CD14-positive monocyte (primary cell): ENCODE measurements around the gene HEYL. TPM values are rescaled to one million over a fixed set of nuclear protein-coding genes. Genes with fewer than 3 reads are reported as not detected.

Source experiments
- DNase-seq, 3 donors: peaks; one replicate each; pipeline ENCODE4 v3.0.0-alpha.2; 2011 to 2022
- H2AFZ ChIP-seq: 2 replicates; pipeline ENCODE4 v1.6.0; 2012; ENCODE audit warnings: mild to moderate bottlenecking, low read depth, low read length, inconsistent platforms; ENCODE audit not compliant: insufficient read depth, poor library complexity, severe bottlenecking
- H3K27ac ChIP-seq, 2 donors: 1 replicate in 1 of 2; 2 replicates in 1 of 2; pipeline ENCODE4 v1.5.1; 2012 to 2013; ENCODE audit warnings: low read length in 2 of 2, control low read depth in 1 of 2, inconsistent platforms in 1 of 2, low read depth in 1 of 2, mild to moderate bottlenecking in 1 of 2
- H3K27me3 ChIP-seq, 2 donors: one replicate each; pipeline versions ENCODE4 v1.6.0 to v1.6.1; 2011 to 2013; ENCODE audit warnings: low read length in 2 of 2; ENCODE audit not compliant: control insufficient read depth in 2 of 2, insufficient read depth in 2 of 2
- H3K36me3 ChIP-seq, 2 donors: replicated peaks in 1 of 2; 1 replicate in 1 of 2; 2 replicates in 1 of 2; pipeline versions ENCODE4 v1.5.1 to v1.6.1; 2012 to 2013; ENCODE audit warnings: low read length in 2 of 2, control low read depth in 1 of 2, inconsistent platforms in 1 of 2, mild to moderate bottlenecking in 1 of 2; ENCODE audit not compliant: insufficient read depth in 2 of 2, control insufficient read depth in 1 of 2
- H3K4me1 ChIP-seq, 2 donors: 1 replicate in 1 of 2; 2 replicates in 1 of 2; pipeline versions ENCODE4 v1.5.1 to v1.6.1; 2012 to 2013; ENCODE audit warnings: low read length in 2 of 2, control low read depth in 1 of 2, inconsistent platforms in 1 of 2, mild to moderate bottlenecking in 1 of 2, moderate library complexity in 1 of 2; ENCODE audit not compliant: insufficient read depth in 2 of 2, control insufficient read depth in 1 of 2
- H3K4me2 ChIP-seq: replicated peaks from 2 replicates; pipeline ENCODE3; 2012; ENCODE audit warnings: low read length, moderate library complexity, mild to moderate bottlenecking; ENCODE audit not compliant: poor library complexity, severe bottlenecking; ENCODE audit errors: extremely low read depth
- H3K4me3 ChIP-seq, 3 experiments: fragments of 200-600 bp in 1 of 3; sonication (generic) in 1 of 3; replicated peaks in 1 of 3; 1 replicate in 2 of 3; 2 replicates in 1 of 3; pipeline ENCODE4 v1.5.1; 2011 to 2013; ENCODE audit warnings: low read length in 3 of 3, mild to moderate bottlenecking in 3 of 3, control low read depth in 2 of 3, low read depth in 2 of 3, inconsistent platforms in 1 of 3, moderate library complexity in 1 of 3
- H3K79me2 ChIP-seq: 2 replicates; pipeline ENCODE4 v1.6.0; 2012; ENCODE audit warnings: mild to moderate bottlenecking, control low read depth, inconsistent platforms, low read length, moderate library complexity; ENCODE audit not compliant: insufficient read depth
- H3K9ac ChIP-seq: 2 replicates; pipeline ENCODE4 v1.6.0; 2017; ENCODE audit warnings: low read length, mild to moderate bottlenecking; ENCODE audit not compliant: insufficient read depth, poor library complexity, severe bottlenecking
- H3K9me3 ChIP-seq, 2 donors: replicated peaks in 1 of 2; 1 replicate in 1 of 2; 2 replicates in 1 of 2; pipeline versions ENCODE4 v1.5.1 to v1.6.1; 2012 to 2013; ENCODE audit warnings: low read length in 2 of 2, control low read depth in 1 of 2; ENCODE audit not compliant: control insufficient read depth in 1 of 2, insufficient read depth in 1 of 2
- H4K20me1 ChIP-seq: 2 replicates; pipeline ENCODE4 v1.6.0; 2012; ENCODE audit warnings: mild to moderate bottlenecking, low read length, control low read depth, moderate library complexity; ENCODE audit not compliant: insufficient read depth
- H3K27ac Mint-ChIP-seq, 7 donors: one replicate each; pipeline ENCODE4 v1.8.0; 2020; ENCODE audit warnings: mild to moderate bottlenecking in 7 of 7, mixed read lengths in 7 of 7, moderate library complexity in 6 of 7, inconsistent platforms in 2 of 7
- H3K27me3 Mint-ChIP-seq, 3 donors: one replicate each; pipeline ENCODE4 v1.8.0; 2021 to 2022; ENCODE audit warnings: low read depth in 3 of 3, mild to moderate bottlenecking in 3 of 3, mixed read lengths in 3 of 3, moderate library complexity in 3 of 3, inconsistent platforms in 1 of 3
- H3K36me3 Mint-ChIP-seq, 2 donors: one replicate each; pipeline ENCODE4 v1.8.0; 2020; ENCODE audit warnings: mixed read lengths in 2 of 2, inconsistent platforms in 1 of 2, mild to moderate bottlenecking in 1 of 2
- H3K4me1 Mint-ChIP-seq: one replicate; pipeline ENCODE4 v1.8.0; 2020; ENCODE audit warnings: mild to moderate bottlenecking, mixed read lengths
- H3K4me3 Mint-ChIP-seq, 2 donors: one replicate each; pipeline ENCODE4 v1.8.0; 2020; ENCODE audit warnings: mild to moderate bottlenecking in 2 of 2, mixed read lengths in 2 of 2, moderate library complexity in 1 of 2
- H3K9me3 Mint-ChIP-seq, 7 donors: one replicate each; pipeline ENCODE4 v1.8.0; 2020 to 2022; ENCODE audit warnings: mixed read lengths in 7 of 7, mild to moderate bottlenecking in 6 of 7, moderate library complexity in 6 of 7, inconsistent platforms in 2 of 7
- CTCF ChIP-seq: fragments of 200-600 bp; IDR thresholded peaks from one replicate; pipeline ENCODE4 v1.8.0; 2022; ENCODE audit warnings: antibody characterized with exemption, mild to moderate bottlenecking
- WGBS: methylation state at CpG from one replicate; pipeline ENCODE4 v1.1.5; 2013; ENCODE audit warnings: missing lambda C conversion rate; ENCODE audit not compliant: insufficient coverage; 5-methylcytosine and 5-hydroxymethylcytosine counted together
- intact Hi-C, 2 donors: fragments of 100-400 bp; cut with micrococcal nuclease; formaldehyde crosslinking; loops; one replicate each; pipeline versions ENCODE4 v1.15.0 to v1.15.1; 2023
- polyA plus RNA-seq, 3 donors: library from polyadenylated mRNA; depleted of rRNA in 1 of 3; unstranded in 2 of 3; stranded (reverse) in 1 of 3; fragments of 300-500 nt in 2 of 3; fragments of >200 nt in 1 of 3; fragmentation: Illumina TruSeq in 2 of 3; gene quantifications; 1 replicate in 2 of 3; 2 replicates in 1 of 3; pipeline ENCODE4 v1.2.3, GENCODE V29; 2012 to 2021

HEYL gene
- polyA plus RNA-seq, 3 donors, result 0.04 to 0.15 (median 0.15) TPM

- Histone ChIP-seq H3K4me1 (no peaks in the 10 kb centered on the region), H3K79me2 (no peaks in the 10 kb centered on the region), H3K9me3 (no peaks in the 10 kb centered on the region), H3K36me3 (no peaks in the 10 kb centered on the region), H2AFZ (no peak overlapping the region), H4K20me1 (no peaks in the 10 kb centered on the region), H3K9ac (no peak overlapping the region), H3K27ac (no peak overlapping the region), H3K4me3 (no peak overlapping the region), H3K4me2 (no peak overlapping the region), H3K27me3 (no peaks in the 10 kb centered on the region)
- no peak for TF ChIP-seq CTCF
- 92% methylated on average over 5 of the region's 6 CpGs for WGBS
- H3K27me3 Mint-ChIP-seq, result peaks cover 0 to 15% (median 3%) of the 10 kb centered on the region in 3 donors
- no peak overlapping the region for H3K4me3 Mint-ChIP-seq
- peaks cover 0 to 3% (median 0%) of the 10 kb centered on the region in 7 donors for H3K9me3 Mint-ChIP-seq
- no peaks in the 10 kb centered on the region for H3K36me3 Mint-ChIP-seq
- H3K27ac Mint-ChIP-seq, result no peak overlapping the region
- no peaks in the 10 kb centered on the region for H3K4me1 Mint-ChIP-seq
- intact Hi-C loops, result no loop called here
- no peak for DNase-seq
Observed at GRCh38 chr1:39623053-39623452, 16.4 kb downstream of the HEYL start.

GRCh38 chr1:39622427-39622826, 17.0 kb downstream of the HEYL start:
- no peak for DNase-seq
- Histone ChIP-seq H3K27ac (no peak overlapping the region), H3K4me2 (no peak overlapping the region), H3K9me3 (no peaks in the 10 kb centered on the region), H3K9ac (no peak overlapping the region), H3K4me3 (no peak overlapping the region), H4K20me1 (no peaks in the 10 kb centered on the region), H3K36me3 (no peaks in the 10 kb centered on the region), H3K27me3 (no peaks in the 10 kb centered on the region), H2AFZ (no peak overlapping the region), H3K79me2 (no peaks in the 10 kb centered on the region), H3K4me1 (no peaks in the 10 kb centered on the region)
- WGBS, result 100% methylated on average over 2 of the region's 3 CpGs
- peaks cover 0 to 16% (median 2%) of the 10 kb centered on the region in 3 donors for H3K27me3 Mint-ChIP-seq
- H3K9me3 Mint-ChIP-seq, result peaks cover 0 to 3% (median 0%) of the 10 kb centered on the region in 7 donors
- H3K4me1 Mint-ChIP-seq, result no peaks in the 10 kb centered on the region
- H3K27ac Mint-ChIP-seq, result no peak overlapping the region
- no peaks in the 10 kb centered on the region for H3K36me3 Mint-ChIP-seq
- TF ChIP-seq CTCF, result no peak
- intact Hi-C loops, result no loop called here
- no peak overlapping the region for H3K4me3 Mint-ChIP-seq
